ENCODE measurements around the gene PITPNB.

DNA sequence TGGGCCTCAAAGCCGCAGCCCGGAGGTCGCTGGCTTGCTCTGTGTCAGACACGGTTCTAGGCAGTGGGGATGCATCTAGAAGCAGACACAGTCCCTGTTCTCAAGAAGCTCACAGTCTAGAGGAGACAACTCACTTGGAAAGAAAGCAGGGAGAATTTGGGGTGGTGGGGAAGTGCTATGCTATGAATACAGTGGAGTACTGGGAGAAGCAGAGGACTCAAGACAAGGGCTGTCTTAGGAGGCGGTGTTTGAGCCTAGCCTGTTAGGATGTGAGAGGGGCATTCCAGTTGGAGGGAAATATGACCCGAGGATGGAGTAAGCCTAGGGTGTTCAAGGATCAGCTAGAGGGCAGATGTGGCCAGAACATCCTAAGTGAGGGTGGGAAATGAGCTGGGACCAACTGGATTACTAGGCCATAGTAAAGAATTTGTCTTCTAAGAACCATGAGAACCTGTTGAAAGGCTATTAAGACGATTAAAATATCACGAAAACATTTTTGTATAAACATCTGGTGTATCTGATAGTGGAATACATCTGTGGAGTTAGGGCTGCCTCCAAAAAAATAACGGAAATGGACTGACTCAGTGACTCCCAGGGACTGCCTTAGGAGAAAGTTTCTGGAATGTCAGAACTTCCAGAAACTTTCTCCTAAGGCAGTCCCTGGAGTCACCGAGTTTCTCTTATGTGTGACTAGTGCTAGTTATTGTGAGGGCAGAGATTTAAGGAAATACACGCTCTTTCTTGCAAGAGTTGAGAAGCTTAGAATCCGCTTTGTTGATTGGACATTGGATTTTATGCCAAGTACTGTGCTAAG, 1.1 kb upstream of the PITPNB start:
- TF ChIP-seq EZH2 (IDR thresholded peaks at IDR 0.05) (no peak), POLR2AphosphoS5 (IDR thresholded peaks at IDR 0.05; ENCODE audit: borderline replicate concordance, low read depth, low read length) (no peak; the same call in 1 of the 2 replicates), FOXP2 (optimal IDR thresholded peaks at IDR 0.05; ENCODE audit: control extremely low read depth, extremely low read length, insufficient read depth) (no peak)

All from SK-N-MC (cell line).